ENCODE results near the gene C1orf210. TPM values are rescaled to one million over a fixed set of nuclear protein-coding genes. Genes with fewer than 3 reads are reported as not detected.

Gene C1orf210
- total and polyA plus RNA-seq, 2 of the 13 experiments (the other 11 are each of a cell fraction or from before 2014, with no cell fraction given): 0.49 to 5.1 TPM

DNA sequence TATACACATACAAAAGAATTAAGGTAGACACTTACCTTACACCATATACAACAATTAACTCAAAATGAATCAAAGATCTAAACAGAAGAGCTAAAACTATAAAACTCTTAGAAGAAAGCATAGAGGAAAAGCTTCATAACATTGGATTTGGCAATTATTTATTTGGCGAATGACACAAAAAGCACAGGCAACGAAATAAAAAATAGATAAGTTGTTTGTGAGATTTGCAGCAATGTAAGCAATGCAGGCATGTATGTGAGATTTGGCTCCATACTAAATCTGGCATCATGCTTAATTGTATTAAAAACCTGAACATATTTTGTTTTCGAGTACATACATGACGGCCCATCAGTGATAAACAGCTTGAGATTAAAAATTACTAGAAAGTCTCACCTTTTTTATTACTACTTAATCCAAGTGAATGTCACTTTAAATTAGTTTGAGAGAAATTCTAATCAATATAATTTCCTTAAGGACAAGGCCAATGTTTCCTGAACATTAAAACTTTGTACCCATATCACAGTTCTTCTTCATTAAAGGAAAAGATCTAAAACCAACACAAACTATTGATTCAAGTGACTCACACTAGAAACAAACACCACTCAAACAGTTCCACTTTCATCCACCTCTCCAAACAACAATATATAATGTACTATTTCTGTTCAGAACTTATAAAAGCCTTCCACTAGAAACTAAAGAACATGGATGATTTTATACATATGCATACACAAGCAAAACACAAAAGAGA lies 38.7 kb downstream of the C1orf210 start (continued):
- TF ChIP-seq RBFOX2 (IDR thresholded peaks at IDR 0.05; ENCODE audit: low read depth, low read length): no peak
- peak; percentile 24; the same call in 1 of the 2 replicates for TF ChIP-seq RXRB (CRISPR knock-in tag; IDR thresholded peaks at IDR 0.05; ENCODE audit: borderline replicate concordance)
- TF ChIP-seq, protein P1, sequence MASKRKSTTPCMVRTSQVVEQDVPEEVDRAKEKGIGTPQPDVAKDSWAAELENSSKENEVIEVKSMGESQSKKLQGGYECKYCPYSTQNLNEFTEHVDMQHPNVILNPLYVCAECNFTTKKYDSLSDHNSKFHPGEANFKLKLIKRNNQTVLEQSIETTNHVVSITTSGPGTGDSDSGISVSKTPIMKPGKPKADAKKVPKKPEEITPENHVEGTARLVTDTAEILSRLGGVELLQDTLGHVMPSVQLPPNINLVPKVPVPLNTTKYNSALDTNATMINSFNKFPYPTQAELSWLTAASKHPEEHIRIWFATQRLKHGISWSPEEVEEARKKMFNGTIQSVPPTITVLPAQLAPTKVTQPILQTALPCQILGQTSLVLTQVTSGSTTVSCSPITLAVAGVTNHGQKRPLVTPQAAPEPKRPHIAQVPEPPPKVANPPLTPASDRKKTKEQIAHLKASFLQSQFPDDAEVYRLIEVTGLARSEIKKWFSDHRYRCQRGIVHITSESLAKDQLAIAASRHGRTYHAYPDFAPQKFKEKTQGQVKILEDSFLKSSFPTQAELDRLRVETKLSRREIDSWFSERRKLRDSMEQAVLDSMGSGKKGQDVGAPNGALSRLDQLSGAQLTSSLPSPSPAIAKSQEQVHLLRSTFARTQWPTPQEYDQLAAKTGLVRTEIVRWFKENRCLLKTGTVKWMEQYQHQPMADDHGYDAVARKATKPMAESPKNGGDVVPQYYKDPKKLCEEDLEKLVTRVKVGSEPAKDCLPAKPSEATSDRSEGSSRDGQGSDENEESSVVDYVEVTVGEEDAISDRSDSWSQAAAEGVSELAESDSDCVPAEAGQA (IDR thresholded peaks at IDR 0.05; ENCODE audit: low read depth): no peak
- TF ChIP-seq, protein P1 (CRISPR knock-in tag; IDR thresholded peaks at IDR 0.05; ENCODE audit: borderline replicate concordance): no peak
- TF ChIP-seq CHD2 (IDR thresholded peaks at IDR 0.05; ENCODE audit: low read depth, low read length): no peak
- no peak for TF ChIP-seq NFE2 (CRISPR knock-in tag; IDR thresholded peaks at IDR 0.05)
- no peak for TF ChIP-seq NAIF1 (CRISPR knock-in tag; IDR thresholded peaks at IDR 0.05; ENCODE audit: borderline replicate concordance)
- no peak for TF ChIP-seq ZNF33B (CRISPR knock-in tag; IDR thresholded peaks at IDR 0.05)
- TF ChIP-seq ZIK1 (CRISPR knock-in tag; IDR thresholded peaks at IDR 0.05; ENCODE audit: borderline replicate concordance, low read depth): no peak
- no peak for TF ChIP-seq KAT2B (IDR thresholded peaks at IDR 0.05; ENCODE audit: borderline replicate concordance, low read depth, low read length)
- TF ChIP-seq PHF8 (CRISPR knock-in tag; IDR thresholded peaks at IDR 0.05): no peak
- TF ChIP-seq PAF1 (CRISPR knock-in tag; IDR thresholded peaks at IDR 0.05): no peak
- TF ChIP-seq, protein P2, sequence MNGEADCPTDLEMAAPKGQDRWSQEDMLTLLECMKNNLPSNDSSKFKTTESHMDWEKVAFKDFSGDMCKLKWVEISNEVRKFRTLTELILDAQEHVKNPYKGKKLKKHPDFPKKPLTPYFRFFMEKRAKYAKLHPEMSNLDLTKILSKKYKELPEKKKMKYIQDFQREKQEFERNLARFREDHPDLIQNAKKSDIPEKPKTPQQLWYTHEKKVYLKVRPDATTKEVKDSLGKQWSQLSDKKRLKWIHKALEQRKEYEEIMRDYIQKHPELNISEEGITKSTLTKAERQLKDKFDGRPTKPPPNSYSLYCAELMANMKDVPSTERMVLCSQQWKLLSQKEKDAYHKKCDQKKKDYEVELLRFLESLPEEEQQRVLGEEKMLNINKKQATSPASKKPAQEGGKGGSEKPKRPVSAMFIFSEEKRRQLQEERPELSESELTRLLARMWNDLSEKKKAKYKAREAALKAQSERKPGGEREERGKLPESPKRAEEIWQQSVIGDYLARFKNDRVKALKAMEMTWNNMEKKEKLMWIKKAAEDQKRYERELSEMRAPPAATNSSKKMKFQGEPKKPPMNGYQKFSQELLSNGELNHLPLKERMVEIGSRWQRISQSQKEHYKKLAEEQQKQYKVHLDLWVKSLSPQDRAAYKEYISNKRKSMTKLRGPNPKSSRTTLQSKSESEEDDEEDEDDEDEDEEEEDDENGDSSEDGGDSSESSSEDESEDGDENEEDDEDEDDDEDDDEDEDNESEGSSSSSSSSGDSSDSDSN (CRISPR knock-in tag; IDR thresholded peaks at IDR 0.05): no peak
- no peak for TF ChIP-seq GFI1 (CRISPR knock-in tag; IDR thresholded peaks at IDR 0.05; ENCODE audit: borderline replicate concordance)
- peak; percentile 69; the same call in 1 of the 2 replicates for TF ChIP-seq GATAD2A (CRISPR knock-in tag; IDR thresholded peaks at IDR 0.05)
- no peak for TF ChIP-seq TP53 (CRISPR knock-in tag; conservative IDR thresholded peaks at IDR 0.05)
- TF ChIP-seq ZNF510 (CRISPR knock-in tag; IDR thresholded peaks at IDR 0.05; ENCODE audit: low read depth): no peak
- no peak for TF ChIP-seq HOXA9 (CRISPR knock-in tag; IDR thresholded peaks at IDR 0.05; ENCODE audit: borderline replicate concordance)
- TF ChIP-seq ZNF317 (CRISPR knock-in tag; IDR thresholded peaks at IDR 0.05): no peak
- TF ChIP-seq NFIC (IDR thresholded peaks at IDR 0.05; ENCODE audit: low read length): peak; percentile 70; the same call in 1 of the 2 replicates
- no peak for TF ChIP-seq CREB1 (IDR thresholded peaks at IDR 0.05)
- TF ChIP-seq CREB1 (CRISPR knock-in tag; IDR thresholded peaks at IDR 0.05): peak; percentile 57
- no peak for TF ChIP-seq ZNF367 (CRISPR knock-in tag; IDR thresholded peaks at IDR 0.05; ENCODE audit: borderline replicate concordance)
- no peak for TF ChIP-seq RAD21 (CRISPR knock-in tag; IDR thresholded peaks at IDR 0.05)
- TF ChIP-seq YEATS2 (CRISPR knock-in tag; IDR thresholded peaks at IDR 0.05; ENCODE audit: borderline replicate concordance): no peak
